A673 (cell line): ENCODE measurements around the gene SLC22A3. TPM values are rescaled to one million over a fixed set of nuclear protein-coding genes. Genes with fewer than 3 reads are reported as not detected.

Experiments
- BruUV-seq: library from RNA; stranded (reverse); fragments of 400-500 nt; replicated peaks from 2 replicates; lab custom pipeline; 2021; lab: Mats Ljungman, UMichigan
- CTCF ChIA-PET: fragments of 300-600 bp; sonication (Branson Sonifier 250); formaldehyde crosslinking; loops from one replicate; lab custom pipeline; 2022; ENCODE audit warnings: antibody characterized with exemption; lab: Charles Lee
- POLR2A ChIA-PET: fragments of 300-600 bp; sonication (Branson Sonifier 250); formaldehyde crosslinking; loops from one replicate; lab custom pipeline; 2022; ENCODE audit warnings: antibody characterized with exemption; ENCODE audit not compliant: low non-redundant PET; lab: Charles Lee
- DNase-seq: peaks from one replicate; pipeline ENCODE4 v3.0.0-alpha.2; 2015; ENCODE audit warnings: low spot score
- H3K27ac ChIP-seq: fragments of 200-600 bp; sonication (generic); 2 replicates; pipeline ENCODE4 v1.5.1; 2016; ENCODE audit warnings: mixed run types, low read depth, mild to moderate bottlenecking, mixed read lengths, antibody characterized with exemption, low read length; ENCODE audit not compliant: poor library complexity, severe bottlenecking
- H3K27me3 ChIP-seq: fragments of 200-600 bp; sonication (generic); replicated peaks from 2 replicates; pipeline ENCODE4 v1.6.1; 2017; ENCODE audit warnings: mixed run types, low read depth, mild to moderate bottlenecking, mixed read lengths, antibody characterized with exemption, low read length; ENCODE audit not compliant: insufficient read depth, poor library complexity
- H3K36me3 ChIP-seq: fragments of 200-600 bp; sonication (generic); 2 replicates; pipeline ENCODE4 v1.6.1; 2016; ENCODE audit warnings: mixed run types, mild to moderate bottlenecking, mixed read lengths, antibody characterized with exemption, low read length; ENCODE audit not compliant: insufficient read depth, poor library complexity, severe bottlenecking
- H3K4me1 ChIP-seq: fragments of 200-600 bp; sonication (generic); 2 replicates; pipeline ENCODE4 v1.6.1; 2017; ENCODE audit warnings: mixed run types, mild to moderate bottlenecking, mixed read lengths, antibody characterized with exemption, low read length; ENCODE audit not compliant: insufficient read depth, poor library complexity, severe bottlenecking
- H3K4me3 ChIP-seq: fragments of 200-600 bp; sonication (generic); 2 replicates; pipeline ENCODE4 v1.5.1; 2016; ENCODE audit warnings: low read depth, mixed run types, mild to moderate bottlenecking, mixed read lengths, low read length; ENCODE audit not compliant: poor library complexity, severe bottlenecking
- H3K9me3 ChIP-seq: fragments of 200-600 bp; sonication (generic); 2 replicates; pipeline ENCODE4 v1.6.1; 2016; ENCODE audit warnings: mixed run types, low read depth, mild to moderate bottlenecking, mixed read lengths, antibody characterized with exemption, low read length; ENCODE audit not compliant: poor library complexity, severe bottlenecking
- CTCF ChIP-seq: fragments of 300-800, 200-600 bp; sonication (generic); conservative IDR thresholded peaks from 2 replicates; pipeline ENCODE4 v1.5.1; 2017; ENCODE audit warnings: low read depth, mild to moderate bottlenecking, antibody characterized with exemption, low read length, moderate library complexity, mixed read lengths
- EZH2 ChIP-seq: fragments of 200-600 bp; sonication (generic); IDR thresholded peaks from 2 replicates; pipeline ENCODE4 v1.6.1; 2017; ENCODE audit warnings: borderline replicate concordance, low read depth, mild to moderate bottlenecking, mixed read lengths, antibody characterized with exemption, low read length; ENCODE audit not compliant: poor library complexity, severe bottlenecking
- intact Hi-C: fragments of 100-400 bp; cut with micrococcal nuclease; formaldehyde crosslinking; loops from one replicate; pipeline ENCODE4 v1.10.0; 2022; ENCODE audit not compliant: unreplicated experiment
- total RNA-seq: library from RNA; stranded (reverse); gene quantifications from 2 replicates; pipeline ENCODE4 v1.2.3, GENCODE V29; 2021

Gene SLC22A3
- total RNA-seq, 1 experiment from 2014 or later, result not detected

- TF ChIP-seq CTCF, result no peak
- no peak for TF ChIP-seq EZH2
- ChIA-PET CTCF (no interaction called here), POLR2A (no interaction called here)
- Histone ChIP-seq H3K27ac (no peak overlapping the region), H3K4me3 (no peak overlapping the region), H3K4me1 (no peaks in the 10 kb centered on the region), H3K36me3 (no peaks in the 10 kb centered on the region), H3K9me3 (no peaks in the 10 kb centered on the region), H3K27me3 (peaks cover 41% of the 10 kb centered on the region)
- intact Hi-C loops, result no loop called here
- BruUV-seq, result no TSS peak
- no peak for DNase-seq
Observed at GRCh38 chr6:160356074-160356744, 8.0 kb downstream of the SLC22A3 start.

GRCh38 chr6:160357088-160357487 lies 8.9 kb downstream of the SLC22A3 start:
- H3K4me3 ChIP-seq, result no peak overlapping the region
- no peak for TF ChIP-seq EZH2
- no peak for TF ChIP-seq CTCF
- H3K27ac ChIP-seq, result no peak overlapping the region
- no TSS peak for BruUV-seq
- H3K36me3 ChIP-seq, result no peaks in the 10 kb centered on the region
- peaks cover 32% of the 10 kb centered on the region for H3K27me3 ChIP-seq
- CTCF ChIA-PET, result no interaction called here
- intact Hi-C loops, result no loop called here
- H3K9me3 ChIP-seq, result no peaks in the 10 kb centered on the region
- no peak for DNase-seq
- POLR2A ChIA-PET, result no interaction called here
- H3K4me1 ChIP-seq, result no peaks in the 10 kb centered on the region

GRCh38 chr6:160358225-160359119 lies 10.3 kb downstream of the SLC22A3 start:
- no peak overlapping the region for H3K27ac ChIP-seq
- POLR2A ChIA-PET, result no interaction called here
- CTCF ChIA-PET, result no interaction called here

More at GRCh38 chr6:160358225-160359119, 10.3 kb downstream of the SLC22A3 start:
- no peak for TF ChIP-seq CTCF
- no peak for TF ChIP-seq EZH2
- H3K4me3 ChIP-seq, result no peak overlapping the region
- H3K4me1 ChIP-seq, result no peaks in the 10 kb centered on the region
- H3K9me3 ChIP-seq, result no peaks in the 10 kb centered on the region
- peaks cover 28% of the 10 kb centered on the region for H3K27me3 ChIP-seq
- intact Hi-C loops, result no loop called here
- no peaks in the 10 kb centered on the region for H3K36me3 ChIP-seq
- DNase-seq, result no peak
- BruUV-seq, result no TSS peak
